Measurements from ENCODE around the gene DSP.

DSP gene

DNA sequence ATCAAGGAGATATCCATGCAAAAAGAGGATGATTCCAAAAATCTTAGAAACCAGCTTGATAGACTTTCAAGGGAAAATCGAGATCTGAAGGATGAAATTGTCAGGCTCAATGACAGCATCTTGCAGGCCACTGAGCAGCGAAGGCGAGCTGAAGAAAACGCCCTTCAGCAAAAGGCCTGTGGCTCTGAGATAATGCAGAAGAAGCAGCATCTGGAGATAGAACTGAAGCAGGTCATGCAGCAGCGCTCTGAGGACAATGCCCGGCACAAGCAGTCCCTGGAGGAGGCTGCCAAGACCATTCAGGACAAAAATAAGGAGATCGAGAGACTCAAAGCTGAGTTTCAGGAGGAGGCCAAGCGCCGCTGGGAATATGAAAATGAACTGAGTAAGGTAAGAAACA lies 38.4 kb downstream of the DSP start:
- Histone ChIP-seq H3K27me3 (ENCODE audit: insufficient read depth, low read length, poor library complexity, severe bottlenecking) (no peaks in the 10 kb centered on the region), H3K79me2 (ENCODE audit: insufficient read depth, low read length) (no peaks in the 10 kb centered on the region), H3K9me3 (ENCODE audit: insufficient read depth, low read depth, low read length) (no peaks in the 10 kb centered on the region), H3K36me3 (ENCODE audit: insufficient read depth, low read length) (no peaks in the 10 kb centered on the region), H3K4me3 (ENCODE audit: low read length, poor library complexity, severe bottlenecking) (no peak overlapping the region), H4K20me1 (ENCODE audit: insufficient read depth, low read length, poor library complexity, severe bottlenecking) (no peaks in the 10 kb centered on the region), H3K4me1 (ENCODE audit: insufficient read depth, low read length, poor library complexity, severe bottlenecking) (no peaks in the 10 kb centered on the region), H2AFZ (ENCODE audit: low read length) (no peak overlapping the region), H3K9ac (ENCODE audit: low read depth, low read length, poor library complexity, severe bottlenecking) (no peak overlapping the region), H3F3A (ENCODE audit: low read depth) (no peaks in the 10 kb centered on the region), H3K4me2 (ENCODE audit: low read depth, low read length, poor library complexity, severe bottlenecking) (no peak overlapping the region), H3K9me2 (replicated peaks; ENCODE audit: low read depth, low read length) (no peaks in the 10 kb centered on the region)
- TF ChIP-seq, protein P1, sequence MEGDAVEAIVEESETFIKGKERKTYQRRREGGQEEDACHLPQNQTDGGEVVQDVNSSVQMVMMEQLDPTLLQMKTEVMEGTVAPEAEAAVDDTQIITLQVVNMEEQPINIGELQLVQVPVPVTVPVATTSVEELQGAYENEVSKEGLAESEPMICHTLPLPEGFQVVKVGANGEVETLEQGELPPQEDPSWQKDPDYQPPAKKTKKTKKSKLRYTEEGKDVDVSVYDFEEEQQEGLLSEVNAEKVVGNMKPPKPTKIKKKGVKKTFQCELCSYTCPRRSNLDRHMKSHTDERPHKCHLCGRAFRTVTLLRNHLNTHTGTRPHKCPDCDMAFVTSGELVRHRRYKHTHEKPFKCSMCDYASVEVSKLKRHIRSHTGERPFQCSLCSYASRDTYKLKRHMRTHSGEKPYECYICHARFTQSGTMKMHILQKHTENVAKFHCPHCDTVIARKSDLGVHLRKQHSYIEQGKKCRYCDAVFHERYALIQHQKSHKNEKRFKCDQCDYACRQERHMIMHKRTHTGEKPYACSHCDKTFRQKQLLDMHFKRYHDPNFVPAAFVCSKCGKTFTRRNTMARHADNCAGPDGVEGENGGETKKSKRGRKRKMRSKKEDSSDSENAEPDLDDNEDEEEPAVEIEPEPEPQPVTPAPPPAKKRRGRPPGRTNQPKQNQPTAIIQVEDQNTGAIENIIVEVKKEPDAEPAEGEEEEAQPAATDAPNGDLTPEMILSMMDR (conservative IDR thresholded peaks at IDR 0.05; ENCODE audit: low read length), result no peak
- TF ChIP-seq EZH2phosphoT487 (IDR thresholded peaks at IDR 0.05; ENCODE audit: borderline replicate concordance), result no peak

DNA sequence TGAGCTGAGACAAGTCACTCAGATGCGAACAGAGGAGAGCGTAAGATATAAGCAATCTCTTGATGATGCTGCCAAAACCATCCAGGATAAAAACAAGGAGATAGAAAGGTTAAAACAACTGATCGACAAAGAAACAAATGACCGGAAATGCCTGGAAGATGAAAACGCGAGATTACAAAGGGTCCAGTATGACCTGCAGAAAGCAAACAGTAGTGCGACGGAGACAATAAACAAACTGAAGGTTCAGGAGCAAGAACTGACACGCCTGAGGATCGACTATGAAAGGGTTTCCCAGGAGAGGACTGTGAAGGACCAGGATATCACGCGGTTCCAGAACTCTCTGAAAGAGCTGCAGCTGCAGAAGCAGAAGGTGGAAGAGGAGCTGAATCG lies 39.1 kb downstream of the DSP start:
- Histone ChIP-seq H3K27me3 (ENCODE audit: insufficient read depth, low read length, poor library complexity, severe bottlenecking) (no peaks in the 10 kb centered on the region), H3K36me3 (ENCODE audit: insufficient read depth, low read length) (no peaks in the 10 kb centered on the region), H3K4me1 (ENCODE audit: insufficient read depth, low read length, poor library complexity, severe bottlenecking) (no peaks in the 10 kb centered on the region), H3F3A (ENCODE audit: low read depth) (no peaks in the 10 kb centered on the region), H3K4me3 (ENCODE audit: low read length, poor library complexity, severe bottlenecking) (no peak overlapping the region), H3K4me2 (ENCODE audit: low read depth, low read length, poor library complexity, severe bottlenecking) (no peak overlapping the region), H3K79me2 (ENCODE audit: insufficient read depth, low read length) (no peaks in the 10 kb centered on the region), H3K9me3 (ENCODE audit: insufficient read depth, low read depth, low read length) (no peaks in the 10 kb centered on the region), H4K20me1 (ENCODE audit: insufficient read depth, low read length, poor library complexity, severe bottlenecking) (no peaks in the 10 kb centered on the region), H2AFZ (ENCODE audit: low read length) (no peak overlapping the region), H3K9me2 (replicated peaks; ENCODE audit: low read depth, low read length) (no peaks in the 10 kb centered on the region), H3K9ac (ENCODE audit: low read depth, low read length, poor library complexity, severe bottlenecking) (no peak overlapping the region)
- TF ChIP-seq, protein P1 (conservative IDR thresholded peaks at IDR 0.05; ENCODE audit: low read length), result no peak
- TF ChIP-seq EZH2phosphoT487 (IDR thresholded peaks at IDR 0.05; ENCODE audit: borderline replicate concordance), result no peak

DNA sequence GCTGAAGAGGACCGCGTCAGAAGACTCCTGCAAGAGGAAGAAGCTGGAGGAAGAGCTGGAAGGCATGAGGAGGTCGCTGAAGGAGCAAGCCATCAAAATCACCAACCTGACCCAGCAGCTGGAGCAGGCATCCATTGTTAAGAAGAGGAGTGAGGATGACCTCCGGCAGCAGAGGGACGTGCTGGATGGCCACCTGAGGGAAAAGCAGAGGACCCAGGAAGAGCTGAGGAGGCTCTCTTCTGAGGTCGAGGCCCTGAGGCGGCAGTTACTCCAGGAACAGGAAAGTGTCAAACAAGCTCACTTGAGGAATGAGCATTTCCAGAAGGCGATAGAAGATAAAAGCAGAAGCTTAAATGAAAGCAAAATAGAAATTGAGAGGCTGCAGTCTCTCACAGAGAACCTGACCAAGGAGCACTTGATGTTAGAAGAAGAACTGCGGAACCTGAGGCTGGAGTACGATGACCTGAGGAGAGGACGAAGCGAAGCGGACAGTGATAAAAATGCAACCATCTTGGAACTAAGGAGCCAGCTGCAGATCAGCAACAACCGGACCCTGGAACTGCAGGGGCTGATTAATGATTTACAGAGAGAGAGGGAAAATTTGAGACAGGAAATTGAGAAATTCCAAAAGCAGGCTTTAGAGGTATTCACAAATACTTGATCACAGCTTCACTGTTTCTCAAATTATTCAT lies 39.6 kb downstream of the DSP start:
- Histone ChIP-seq H3K9me2 (replicated peaks; ENCODE audit: low read depth, low read length) (no peaks in the 10 kb centered on the region), H3K4me1 (ENCODE audit: insufficient read depth, low read length, poor library complexity, severe bottlenecking) (no peaks in the 10 kb centered on the region), H3K9ac (ENCODE audit: low read depth, low read length, poor library complexity, severe bottlenecking) (no peak overlapping the region), H3K36me3 (ENCODE audit: insufficient read depth, low read length) (no peaks in the 10 kb centered on the region), H3F3A (ENCODE audit: low read depth) (no peaks in the 10 kb centered on the region), H3K4me3 (ENCODE audit: low read length, poor library complexity, severe bottlenecking) (no peak overlapping the region), H3K79me2 (ENCODE audit: insufficient read depth, low read length) (no peaks in the 10 kb centered on the region), H3K9me3 (ENCODE audit: insufficient read depth, low read depth, low read length) (no peaks in the 10 kb centered on the region), H2AFZ (ENCODE audit: low read length) (no peak overlapping the region), H3K27me3 (ENCODE audit: insufficient read depth, low read length, poor library complexity, severe bottlenecking) (no peaks in the 10 kb centered on the region), H3K4me2 (ENCODE audit: low read depth, low read length, poor library complexity, severe bottlenecking) (no peak overlapping the region), H4K20me1 (ENCODE audit: insufficient read depth, low read length, poor library complexity, severe bottlenecking) (no peaks in the 10 kb centered on the region)
- TF ChIP-seq, protein P1 (conservative IDR thresholded peaks at IDR 0.05; ENCODE audit: low read length), result no peak
- TF ChIP-seq EZH2phosphoT487 (IDR thresholded peaks at IDR 0.05; ENCODE audit: borderline replicate concordance), result no peak

Data from Loucy (cell line).